Measurements from ENCODE around the gene FAM170B. TPM values are rescaled to one million over a fixed set of nuclear protein-coding genes. Genes with fewer than 3 reads are reported as not detected.

The FAM170B gene
- total and polyA plus RNA-seq, 4 donors: 0.13 to 0.34 TPM; not detected in 2

DNA sequence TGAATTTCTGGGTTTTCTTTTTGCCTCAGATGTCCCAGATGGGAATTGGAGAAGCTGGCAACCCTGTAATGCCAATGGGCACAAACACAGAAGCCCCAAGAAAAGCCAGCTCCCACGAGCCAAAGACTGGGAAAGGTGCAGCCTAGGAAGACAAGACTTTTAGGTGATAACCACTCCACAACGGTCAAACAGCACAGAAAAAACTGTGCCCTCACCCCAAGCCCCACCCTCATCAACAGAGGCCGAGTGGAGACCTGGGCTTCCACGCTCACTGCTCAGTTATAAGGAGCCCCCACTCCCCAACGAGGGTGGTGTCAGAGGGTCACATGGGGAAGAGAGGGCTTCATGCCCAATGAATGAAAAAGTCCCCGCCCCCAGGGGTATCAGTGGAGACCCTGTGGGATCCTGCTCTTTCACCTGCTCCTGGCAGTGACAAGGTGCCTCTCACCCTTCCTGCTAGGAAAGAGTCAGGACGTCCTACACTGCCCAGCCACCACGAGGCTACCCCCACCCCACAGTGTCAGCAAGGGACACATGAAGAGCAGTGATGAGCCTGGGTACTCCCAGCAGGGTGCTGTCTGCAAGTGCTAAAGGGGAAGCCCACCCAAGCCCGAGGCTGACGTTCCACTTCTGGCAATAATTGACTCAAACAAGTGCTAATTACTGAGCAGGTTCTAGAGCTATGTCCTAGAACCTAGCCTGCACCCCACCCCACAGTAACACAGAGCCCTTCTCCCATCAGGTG, 46.0 kb upstream of the FAM170B start:
- Histone ChIP-seq H3K9ac (ENCODE audit: insufficient read depth in 1 of 2, low read length in 2 of 2) (no peak overlapping the region), H3K4me1 (ENCODE audit: control insufficient read depth in 5 of 5, insufficient read depth in 5 of 5, low read length in 5 of 5) (peaks cover 0 to 16% (median 6%) of the 10 kb centered on the region in 5 donors), H3K27me3 (ENCODE audit: control insufficient read depth in 3 of 3, insufficient read depth in 3 of 3, low read length in 2 of 3) (no peaks in the 10 kb centered on the region), H3K36me3 (ENCODE audit: control insufficient read depth in 4 of 4, insufficient read depth in 4 of 4, low read length in 4 of 4) (no peaks in the 10 kb centered on the region), H3K4me3 (no peak overlapping the region), H3K9me3 (ENCODE audit: control insufficient read depth in 4 of 4, insufficient read depth in 3 of 4, low read length in 3 of 4) (no peaks in the 10 kb centered on the region), H3K27ac (ENCODE audit: low read depth in 1 of 2, low read length in 1 of 2) (no peak overlapping the region)
- TF ChIP-seq, protein P1, sequence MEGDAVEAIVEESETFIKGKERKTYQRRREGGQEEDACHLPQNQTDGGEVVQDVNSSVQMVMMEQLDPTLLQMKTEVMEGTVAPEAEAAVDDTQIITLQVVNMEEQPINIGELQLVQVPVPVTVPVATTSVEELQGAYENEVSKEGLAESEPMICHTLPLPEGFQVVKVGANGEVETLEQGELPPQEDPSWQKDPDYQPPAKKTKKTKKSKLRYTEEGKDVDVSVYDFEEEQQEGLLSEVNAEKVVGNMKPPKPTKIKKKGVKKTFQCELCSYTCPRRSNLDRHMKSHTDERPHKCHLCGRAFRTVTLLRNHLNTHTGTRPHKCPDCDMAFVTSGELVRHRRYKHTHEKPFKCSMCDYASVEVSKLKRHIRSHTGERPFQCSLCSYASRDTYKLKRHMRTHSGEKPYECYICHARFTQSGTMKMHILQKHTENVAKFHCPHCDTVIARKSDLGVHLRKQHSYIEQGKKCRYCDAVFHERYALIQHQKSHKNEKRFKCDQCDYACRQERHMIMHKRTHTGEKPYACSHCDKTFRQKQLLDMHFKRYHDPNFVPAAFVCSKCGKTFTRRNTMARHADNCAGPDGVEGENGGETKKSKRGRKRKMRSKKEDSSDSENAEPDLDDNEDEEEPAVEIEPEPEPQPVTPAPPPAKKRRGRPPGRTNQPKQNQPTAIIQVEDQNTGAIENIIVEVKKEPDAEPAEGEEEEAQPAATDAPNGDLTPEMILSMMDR (IDR thresholded peaks at IDR 0.05; ENCODE audit: control extremely low read depth, extremely low read depth): no peak
- DNase-seq (no peak), ATAC-seq (ENCODE audit: insufficient read depth, low FRiP score) (no peak)
- WGBS, 2 donors: 77 to 88% methylated on average over 10 of the region's 10 CpGs

DNA sequence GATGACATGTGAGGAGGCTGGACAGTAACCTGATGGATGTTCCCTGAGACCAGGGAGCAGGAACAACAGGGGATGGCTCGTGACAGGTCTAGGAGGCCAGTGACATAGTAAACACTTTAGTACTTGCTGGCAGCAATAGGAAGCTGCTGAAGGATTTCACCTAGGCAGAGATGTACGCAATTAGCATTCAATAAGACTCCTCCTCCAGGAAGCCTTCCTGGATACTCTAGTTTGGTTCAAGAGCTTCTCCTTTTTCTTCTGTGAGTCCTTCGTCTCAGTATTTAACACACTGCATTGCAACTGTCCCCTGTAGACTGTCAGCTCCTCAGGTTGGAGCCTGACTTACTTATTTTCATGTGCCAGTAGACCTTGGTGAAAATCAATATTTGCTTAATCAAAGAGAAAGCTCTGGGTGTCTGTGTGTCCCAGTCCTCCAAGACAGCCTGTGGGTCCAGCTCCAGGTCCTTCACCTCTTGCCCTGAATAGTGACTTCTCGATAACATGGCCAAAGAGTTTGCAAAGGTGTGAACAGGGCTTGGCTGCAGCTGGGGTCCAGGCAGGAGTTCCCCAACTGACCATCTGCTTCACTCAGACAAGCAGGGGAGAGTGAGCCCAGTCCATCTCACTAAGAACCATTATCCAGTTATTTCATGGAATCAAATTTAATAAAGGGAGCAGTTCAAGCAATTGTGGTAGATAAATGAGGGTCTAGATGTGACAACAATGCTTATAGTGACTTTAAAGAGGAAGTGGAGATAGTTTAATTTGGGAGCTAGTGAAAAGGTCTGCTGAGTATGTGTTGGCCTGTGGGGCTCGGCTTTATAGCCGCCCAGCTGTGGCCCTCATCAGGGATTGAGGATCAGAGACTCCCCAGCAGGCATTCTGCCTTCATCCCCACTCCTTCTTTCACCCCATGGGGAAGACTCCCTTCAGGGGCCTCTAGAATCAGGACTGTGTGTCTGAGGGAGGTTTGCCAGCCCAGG, 45.0 kb upstream of the FAM170B start:
- Histone ChIP-seq H3K4me1 (ENCODE audit: control insufficient read depth in 5 of 5, insufficient read depth in 5 of 5, low read length in 5 of 5) (peaks cover 0 to 14% (median 5%) of the 10 kb centered on the region in 5 donors), H3K27me3 (ENCODE audit: control insufficient read depth in 3 of 3, insufficient read depth in 3 of 3, low read length in 2 of 3) (no peaks in the 10 kb centered on the region), H3K9me3 (ENCODE audit: control insufficient read depth in 4 of 4, insufficient read depth in 3 of 4, low read length in 3 of 4) (no peaks in the 10 kb centered on the region), H3K27ac (ENCODE audit: low read depth in 1 of 2, low read length in 1 of 2) (no peak overlapping the region), H3K9ac (ENCODE audit: insufficient read depth in 1 of 2, low read length in 2 of 2) (no peak overlapping the region), H3K36me3 (ENCODE audit: control insufficient read depth in 4 of 4, insufficient read depth in 4 of 4, low read length in 4 of 4) (no peaks in the 10 kb centered on the region), H3K4me3 (no peak overlapping the region)
- TF ChIP-seq, protein P1 (IDR thresholded peaks at IDR 0.05; ENCODE audit: control extremely low read depth, extremely low read depth): no peak
- no peak for ATAC-seq (ENCODE audit: insufficient read depth, low FRiP score)
- WGBS, 2 donors: 73 to 88% methylated on average over 6 of the region's 6 CpGs
- no peak for DNase-seq

DNA sequence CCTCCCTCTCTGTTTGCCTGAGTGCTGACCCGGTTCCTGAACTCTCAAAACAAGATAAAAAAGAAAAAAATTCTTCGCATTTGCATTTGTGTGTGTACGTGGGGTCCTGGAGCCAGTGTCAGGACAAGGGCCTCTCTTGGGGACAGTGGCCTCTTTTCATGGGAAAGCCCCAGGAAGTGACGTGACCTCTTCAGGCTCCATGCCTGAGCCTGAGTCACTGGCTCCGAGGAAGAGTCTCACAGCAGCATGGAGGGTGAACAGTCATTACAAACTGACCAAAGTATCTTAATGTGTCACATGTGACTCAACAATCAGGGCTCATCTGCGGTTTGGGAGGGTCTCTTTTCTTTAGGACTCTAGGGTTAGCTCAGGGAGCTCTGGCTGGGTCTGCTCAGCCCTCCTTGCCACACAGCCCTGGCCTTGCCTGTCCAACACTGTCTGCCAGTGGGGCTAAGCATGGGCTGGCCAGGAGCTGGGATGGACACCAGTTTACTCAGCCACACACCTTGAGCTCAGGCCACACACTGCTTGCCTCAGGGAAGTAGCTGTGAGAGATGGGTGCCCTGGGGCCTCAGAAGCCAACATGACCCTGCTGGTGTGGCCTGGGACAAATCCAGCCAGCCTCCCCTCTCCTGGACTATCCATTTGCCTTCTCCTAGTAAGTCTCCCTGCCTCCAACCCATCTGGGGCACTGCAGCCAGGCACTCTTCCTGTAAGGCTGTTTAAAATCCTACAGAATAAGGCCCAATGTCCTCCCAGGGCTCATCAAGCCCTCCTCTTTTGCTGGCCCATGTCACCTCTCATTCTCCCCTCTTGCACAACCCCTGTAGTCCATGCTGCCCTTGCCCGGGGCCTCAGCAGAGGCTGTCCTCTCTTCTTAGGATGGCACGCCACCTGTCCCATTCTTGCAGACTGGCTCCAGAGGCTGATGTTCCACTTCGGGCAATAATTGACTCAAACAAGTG, 43.9 kb upstream of the FAM170B start:
- H3K36me3 ChIP-seq (ENCODE audit: control insufficient read depth in 4 of 4, insufficient read depth in 4 of 4, low read length in 4 of 4): no peaks in the 10 kb centered on the region
- 56 to 57% methylated on average over 9 of the region's 9 CpGs for WGBS, 2 donors
- no peak overlapping the region for H3K4me3 ChIP-seq
- ATAC-seq (ENCODE audit: insufficient read depth, low FRiP score) (peak; percentile 80), DNase-seq (peak in 2 of 3 donors; percentile 43 to 55)
- TF ChIP-seq, protein P1 (IDR thresholded peaks at IDR 0.05; ENCODE audit: control extremely low read depth, extremely low read depth): no peak
- no peaks in the 10 kb centered on the region for H3K27me3 ChIP-seq (ENCODE audit: control insufficient read depth in 3 of 3, insufficient read depth in 3 of 3, low read length in 2 of 3)
- H3K9ac ChIP-seq (ENCODE audit: insufficient read depth in 1 of 2, low read length in 2 of 2): no peak overlapping the region
- H3K4me1 ChIP-seq (ENCODE audit: control insufficient read depth in 5 of 5, insufficient read depth in 5 of 5, low read length in 5 of 5): peaks cover 0 to 14% (median 5%) of the 10 kb centered on the region in 5 donors
- H3K9me3 ChIP-seq (ENCODE audit: control insufficient read depth in 4 of 4, insufficient read depth in 3 of 4, low read length in 3 of 4): no peaks in the 10 kb centered on the region
- peak overlapping the region; percentile 8 to 58 for H3K27ac ChIP-seq (ENCODE audit: low read depth in 1 of 2, low read length in 1 of 2)

Measured in lung (tissue), 12 donors.